ENCODE results near the gene KRTAP12-2.

GRCh38 chr21:44697811-44698734 is 31.3 kb upstream of the KRTAP12-2 start:
- TF ChIP-seq CTCF (IDR thresholded peaks at IDR 0.05; ENCODE audit: extremely low read depth in 1 of 2, insufficient read depth in 1 of 2, low read depth in 1 of 2, low read length in 2 of 2) (no peak), POLR2A (IDR thresholded peaks at IDR 0.05; ENCODE audit: low read depth, low read length) (no peak), FOS (IDR thresholded peaks at IDR 0.05; ENCODE audit: borderline replicate concordance, insufficient read depth, low read length) (no peak)

All from endothelial cell of umbilical vein (primary cell).